Colonic mucosa (tissue), 4 donors: Measurements from ENCODE around the gene EIF4H. TPM values are rescaled to one million over a fixed set of nuclear protein-coding genes. Genes with fewer than 3 reads are reported as not detected.

Experiments
- DNase-seq: peaks from one replicate; pipeline ENCODE4 v3.0.0-alpha.2; 2020
- H3K27ac ChIP-seq: fragments of 200-600 bp; one replicate; pipeline ENCODE4 v1.8.0; 2021
- H3K27me3 ChIP-seq: fragments of 200-600 bp; one replicate; pipeline ENCODE4 v1.8.0; 2021
- H3K36me3 ChIP-seq: fragments of 200-600 bp; one replicate; pipeline ENCODE4 v1.8.0; 2021
- H3K4me1 ChIP-seq: fragments of 200-600 bp; one replicate; pipeline ENCODE4 v1.8.0; 2021; ENCODE audit warnings: mild to moderate bottlenecking
- H3K4me3 ChIP-seq: fragments of 200-600 bp; one replicate; pipeline ENCODE4 v1.8.0; 2021
- H3K9ac ChIP-seq, 2 donors: one replicate each; pipeline ENCODE4 v1.7.0; 2013; ENCODE audit warnings: control low read depth in 2 of 2, low read depth in 2 of 2, low read length in 2 of 2
- H3K9me3 ChIP-seq: fragments of 200-600 bp; one replicate; pipeline ENCODE4 v1.8.0; 2021
- intact Hi-C: fragments of 100-400 bp; cut with DNase I; formaldehyde crosslinking; loops from one replicate; pipeline ENCODE4 v1.14.1; 2022
- total RNA-seq, 2 donors: library from RNA; stranded (reverse); fragmentation: NEBNext Ultra II Directional in 1 of 2; extraction: Animal tissue kit (Norgen Biotek cat#: 25700) in 1 of 2; gene quantifications; one replicate each; pipeline ENCODE4 v1.2.1, GENCODE V29; 2021
- TF ChIP-seq, protein P1 (sequence below): fragments of 200-600 bp; IDR thresholded peaks from one replicate; pipeline ENCODE4 v1.8.0; 2022; ENCODE audit warnings: antibody characterized with exemption, mild to moderate bottlenecking
- donor health status: healthy.
- donor health status: DM: no; HTN: no; CAD: no.
- donor health status: DM: no; HTN: no; CAD: no.

The EIF4H gene
- total RNA-seq, 2 donors from 2014 or later: 297 to 302 TPM

DNA sequence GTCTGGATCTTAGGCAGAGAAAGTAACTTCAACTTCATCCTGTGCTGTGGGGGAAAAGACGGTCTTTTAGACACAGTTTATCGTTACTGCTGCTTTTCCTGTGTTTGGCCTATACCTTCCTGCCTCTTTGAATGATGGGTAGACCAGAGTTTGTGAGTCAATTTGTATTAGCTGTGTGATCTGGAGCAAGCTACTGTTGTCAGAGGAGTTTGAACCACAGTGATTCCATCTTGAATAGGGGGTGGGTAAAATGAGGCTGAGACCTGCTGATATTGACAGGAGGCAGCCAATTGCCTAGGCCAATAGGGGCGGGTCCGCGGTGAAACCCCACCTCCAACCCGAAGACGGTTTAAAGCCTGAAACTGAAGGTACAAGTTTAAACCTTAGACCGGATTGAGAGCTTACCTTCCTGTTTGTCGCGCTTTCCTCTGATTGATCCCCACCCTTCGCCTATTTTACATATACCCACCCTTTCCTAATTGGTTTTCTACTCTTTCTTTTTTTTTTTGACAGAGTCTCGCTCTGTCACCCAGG is 35.8 kb upstream of the EIF4H start:
- H3K27me3 ChIP-seq: no peaks in the 10 kb centered on the region
- TF ChIP-seq, protein P1, sequence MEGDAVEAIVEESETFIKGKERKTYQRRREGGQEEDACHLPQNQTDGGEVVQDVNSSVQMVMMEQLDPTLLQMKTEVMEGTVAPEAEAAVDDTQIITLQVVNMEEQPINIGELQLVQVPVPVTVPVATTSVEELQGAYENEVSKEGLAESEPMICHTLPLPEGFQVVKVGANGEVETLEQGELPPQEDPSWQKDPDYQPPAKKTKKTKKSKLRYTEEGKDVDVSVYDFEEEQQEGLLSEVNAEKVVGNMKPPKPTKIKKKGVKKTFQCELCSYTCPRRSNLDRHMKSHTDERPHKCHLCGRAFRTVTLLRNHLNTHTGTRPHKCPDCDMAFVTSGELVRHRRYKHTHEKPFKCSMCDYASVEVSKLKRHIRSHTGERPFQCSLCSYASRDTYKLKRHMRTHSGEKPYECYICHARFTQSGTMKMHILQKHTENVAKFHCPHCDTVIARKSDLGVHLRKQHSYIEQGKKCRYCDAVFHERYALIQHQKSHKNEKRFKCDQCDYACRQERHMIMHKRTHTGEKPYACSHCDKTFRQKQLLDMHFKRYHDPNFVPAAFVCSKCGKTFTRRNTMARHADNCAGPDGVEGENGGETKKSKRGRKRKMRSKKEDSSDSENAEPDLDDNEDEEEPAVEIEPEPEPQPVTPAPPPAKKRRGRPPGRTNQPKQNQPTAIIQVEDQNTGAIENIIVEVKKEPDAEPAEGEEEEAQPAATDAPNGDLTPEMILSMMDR: no peak
- H3K36me3 ChIP-seq: no peaks in the 10 kb centered on the region
- no peak overlapping the region for H3K4me3 ChIP-seq
- no peaks in the 10 kb centered on the region for H3K4me1 ChIP-seq
- no peak overlapping the region for H3K9ac ChIP-seq
- no peak overlapping the region for H3K27ac ChIP-seq
- intact Hi-C loops: no loop called here
- no peak for DNase-seq
- no peaks in the 10 kb centered on the region for H3K9me3 ChIP-seq

GRCh38 chr7:74138945-74139843 is 35.0 kb upstream of the EIF4H start:
- no peaks in the 10 kb centered on the region for H3K36me3 ChIP-seq
- DNase-seq: no peak
- no peak overlapping the region for H3K9ac ChIP-seq
- intact Hi-C loops: no loop called here
- H3K4me3 ChIP-seq: no peak overlapping the region
- H3K27me3 ChIP-seq: no peaks in the 10 kb centered on the region
- TF ChIP-seq, protein P1: no peak
- H3K27ac ChIP-seq: no peak overlapping the region
- no peaks in the 10 kb centered on the region for H3K4me1 ChIP-seq
- H3K9me3 ChIP-seq: no peaks in the 10 kb centered on the region

DNA sequence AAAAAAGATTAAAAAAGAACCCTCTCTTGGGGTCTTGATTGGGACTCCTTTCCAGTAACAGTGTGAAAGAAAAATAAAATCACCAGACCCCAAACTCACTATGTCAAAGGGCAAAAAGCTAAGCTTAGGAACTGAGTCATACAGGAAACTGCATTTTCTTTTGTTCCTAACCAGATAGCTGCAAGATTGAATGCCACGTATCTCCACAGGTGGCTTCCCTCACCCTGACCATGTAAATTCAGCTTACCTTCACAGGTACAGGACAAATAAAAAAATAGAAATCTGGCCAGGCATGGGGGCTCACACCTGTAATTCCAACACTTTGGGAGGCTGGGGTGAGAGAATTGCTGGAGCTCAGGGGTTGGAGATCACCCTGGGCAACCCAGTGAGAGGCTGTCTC is 32.5 kb upstream of the EIF4H start:
- intact Hi-C loops: no loop called here
- Histone ChIP-seq H3K9me3 (no peaks in the 10 kb centered on the region), H3K27me3 (no peaks in the 10 kb centered on the region), H3K27ac (no peak overlapping the region), H3K4me1 (no peaks in the 10 kb centered on the region), H3K9ac (no peak overlapping the region), H3K4me3 (no peak overlapping the region), H3K36me3 (no peaks in the 10 kb centered on the region)
- TF ChIP-seq, protein P1: no peak
- no peak for DNase-seq

- Histone ChIP-seq H3K27ac (no peak overlapping the region), H3K9me3 (no peaks in the 10 kb centered on the region), H3K36me3 (no peaks in the 10 kb centered on the region), H3K9ac (no peak overlapping the region), H3K4me3 (no peak overlapping the region), H3K27me3 (no peaks in the 10 kb centered on the region), H3K4me1 (no peaks in the 10 kb centered on the region)
- TF ChIP-seq, protein P1: no peak
- no peak for DNase-seq
- intact Hi-C loops: no loop called here
These were observed 30.8 kb upstream of the EIF4H start for GRCh38 chr7:74143383-74143782.

GRCh38 chr7:74148491-74148890 is 25.7 kb upstream of the EIF4H start:
- Histone ChIP-seq H3K36me3 (no peaks in the 10 kb centered on the region), H3K27me3 (no peaks in the 10 kb centered on the region), H3K4me1 (no peaks in the 10 kb centered on the region), H3K27ac (no peak overlapping the region), H3K9ac (no peak overlapping the region), H3K4me3 (no peak overlapping the region), H3K9me3 (no peaks in the 10 kb centered on the region)
- DNase-seq: no peak
- TF ChIP-seq, protein P1: no peak
- intact Hi-C loops: no loop called here
